ENCODE measurements around the gene F13A1. TPM values are rescaled to one million over a fixed set of nuclear protein-coding genes. Genes with fewer than 3 reads are reported as not detected.

Gene F13A1
- total and polyA plus RNA-seq, 4 donors, result 4.3 to 69.9 (median 23.4) TPM

DNA sequence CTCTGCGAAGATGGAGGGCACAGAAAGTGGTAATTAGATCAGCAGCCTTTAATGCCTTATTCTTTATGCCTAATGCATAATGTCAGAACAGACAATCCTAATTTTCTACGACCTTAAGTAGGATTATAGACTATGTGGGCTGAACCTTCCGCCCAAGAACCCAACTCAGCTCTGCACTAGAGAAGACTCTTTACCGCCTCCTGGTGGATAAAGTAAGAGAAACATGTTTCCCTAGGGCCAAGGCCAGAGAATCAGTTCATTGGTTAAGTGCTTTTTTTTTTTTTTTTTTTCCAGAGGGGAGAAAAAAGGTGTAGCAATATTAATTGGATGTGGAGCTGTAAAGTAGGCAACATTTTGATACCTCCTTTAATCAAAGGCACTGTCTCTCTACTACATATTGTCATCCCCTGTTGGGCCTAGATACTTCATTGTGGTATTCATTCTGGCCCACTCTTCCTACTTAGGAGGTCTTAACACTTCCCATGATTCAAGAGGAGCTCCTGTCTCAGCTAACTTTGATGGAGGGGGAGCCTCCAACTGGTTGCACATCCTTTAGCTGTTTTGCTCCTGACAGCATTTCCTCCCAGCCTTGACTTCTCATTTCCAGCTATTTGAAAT lies 188.9 kb downstream of the F13A1 start:
- Histone ChIP-seq H3K4me3 (no peak overlapping the region), H3K4me1 (ENCODE audit: control insufficient read depth in 5 of 5, insufficient read depth in 5 of 5, low read length in 5 of 5) (no peaks in the 10 kb centered on the region), H3K36me3 (ENCODE audit: control insufficient read depth in 4 of 4, insufficient read depth in 4 of 4, low read length in 4 of 4) (no peaks in the 10 kb centered on the region), H3K27ac (ENCODE audit: low read depth in 1 of 2, low read length in 1 of 2) (no peak overlapping the region), H3K9me3 (ENCODE audit: control insufficient read depth in 4 of 4, insufficient read depth in 3 of 4, low read length in 3 of 4) (peaks cover 0 to 3% (median 0%) of the 10 kb centered on the region in 4 donors), H3K9ac (ENCODE audit: insufficient read depth in 1 of 2, low read length in 2 of 2) (no peak overlapping the region), H3K27me3 (ENCODE audit: control insufficient read depth in 3 of 3, insufficient read depth in 3 of 3, low read length in 2 of 3) (no peaks in the 10 kb centered on the region)
- ATAC-seq (ENCODE audit: insufficient read depth, low FRiP score), result no peak
- DNase-seq, result peak in 2 of 3 donors; percentile 1 to 9
- WGBS, 2 donors, result 62 to 71% methylated on average over 4 of the region's 4 CpGs
- TF ChIP-seq CTCF (IDR thresholded peaks at IDR 0.05; ENCODE audit: control extremely low read depth, extremely low read depth), result no peak

GRCh38 chr6:6125495-6125894 lies 195.0 kb downstream of the F13A1 start:
- no peak overlapping the region for H3K9ac ChIP-seq (ENCODE audit: insufficient read depth in 1 of 2, low read length in 2 of 2)
- no peak for TF ChIP-seq CTCF (IDR thresholded peaks at IDR 0.05; ENCODE audit: control extremely low read depth, extremely low read depth)
- H3K27me3 ChIP-seq (ENCODE audit: control insufficient read depth in 3 of 3, insufficient read depth in 3 of 3, low read length in 2 of 3), result no peaks in the 10 kb centered on the region
- DNase-seq (peak in 1 of 3 donors; percentile 3), ATAC-seq (ENCODE audit: insufficient read depth, low FRiP score) (no peak)
- WGBS, 2 donors, result 83 to 85% methylated on average over 3 of the region's 3 CpGs
- H3K27ac ChIP-seq (ENCODE audit: low read depth in 1 of 2, low read length in 1 of 2), result no peak overlapping the region
- no peak overlapping the region for H3K4me3 ChIP-seq
- no peaks in the 10 kb centered on the region for H3K36me3 ChIP-seq (ENCODE audit: control insufficient read depth in 4 of 4, insufficient read depth in 4 of 4, low read length in 4 of 4)
- no peaks in the 10 kb centered on the region for H3K4me1 ChIP-seq (ENCODE audit: control insufficient read depth in 5 of 5, insufficient read depth in 5 of 5, low read length in 5 of 5)
- H3K9me3 ChIP-seq (ENCODE audit: control insufficient read depth in 4 of 4, insufficient read depth in 3 of 4, low read length in 3 of 4), result peaks cover 0 to 12% (median 0%) of the 10 kb centered on the region in 4 donors

GRCh38 chr6:6123803-6124202 lies 196.7 kb downstream of the F13A1 start:
- no peak for TF ChIP-seq CTCF (IDR thresholded peaks at IDR 0.05; ENCODE audit: control extremely low read depth, extremely low read depth)
- Histone ChIP-seq H3K4me1 (ENCODE audit: control insufficient read depth in 5 of 5, insufficient read depth in 5 of 5, low read length in 5 of 5) (no peaks in the 10 kb centered on the region), H3K9me3 (ENCODE audit: control insufficient read depth in 4 of 4, insufficient read depth in 3 of 4, low read length in 3 of 4) (peaks cover 0 to 14% (median 0%) of the 10 kb centered on the region in 4 donors), H3K9ac (ENCODE audit: insufficient read depth in 1 of 2, low read length in 2 of 2) (no peak overlapping the region), H3K27ac (ENCODE audit: low read depth in 1 of 2, low read length in 1 of 2) (no peak overlapping the region), H3K27me3 (ENCODE audit: control insufficient read depth in 3 of 3, insufficient read depth in 3 of 3, low read length in 2 of 3) (no peaks in the 10 kb centered on the region), H3K36me3 (ENCODE audit: control insufficient read depth in 4 of 4, insufficient read depth in 4 of 4, low read length in 4 of 4) (no peaks in the 10 kb centered on the region), H3K4me3 (no peak overlapping the region)
- no peak for ATAC-seq (ENCODE audit: insufficient read depth, low FRiP score)
- no peak for DNase-seq
- WGBS, 2 donors, result 53 to 75% methylated on average over 3 of the region's 3 CpGs

GRCh38 chr6:6121943-6122342 lies 198.5 kb downstream of the F13A1 start:
- H3K27ac ChIP-seq (ENCODE audit: low read depth in 1 of 2, low read length in 1 of 2), result no peak overlapping the region
- H3K9ac ChIP-seq (ENCODE audit: insufficient read depth in 1 of 2, low read length in 2 of 2), result no peak overlapping the region
- DNase-seq, result no peak
- WGBS, 2 donors, result 97 to 100% methylated on average over 1 of the region's 1 CpG
- no peak overlapping the region for H3K4me3 ChIP-seq
- no peak for ATAC-seq (ENCODE audit: insufficient read depth, low FRiP score)
- no peaks in the 10 kb centered on the region for H3K27me3 ChIP-seq (ENCODE audit: control insufficient read depth in 3 of 3, insufficient read depth in 3 of 3, low read length in 2 of 3)
- no peaks in the 10 kb centered on the region for H3K36me3 ChIP-seq (ENCODE audit: control insufficient read depth in 4 of 4, insufficient read depth in 4 of 4, low read length in 4 of 4)
- H3K9me3 ChIP-seq (ENCODE audit: control insufficient read depth in 4 of 4, insufficient read depth in 3 of 4, low read length in 3 of 4), result peaks cover 0 to 14% (median 0%) of the 10 kb centered on the region in 4 donors
- no peak for TF ChIP-seq CTCF (IDR thresholded peaks at IDR 0.05; ENCODE audit: control extremely low read depth, extremely low read depth)
- H3K4me1 ChIP-seq (ENCODE audit: control insufficient read depth in 5 of 5, insufficient read depth in 5 of 5, low read length in 5 of 5), result no peaks in the 10 kb centered on the region
